Sigmoid colon (tissue), 3 donors: ENCODE measurements around the gene RFX3.

Experiments
- CTCF ChIP-seq, 4 experiments: fragments of 450-650 bp in 3 of 4; fragments of 200-600 bp in 1 of 4; IDR thresholded peaks; one replicate each; pipeline ENCODE4 v1.5.1; 2016 to 2019; ENCODE audit warnings: antibody characterized with exemption in 4 of 4, mild to moderate bottlenecking in 3 of 4, moderate library complexity in 2 of 4
- POLR2A ChIP-seq, 2 donors: fragments of 450-650 bp; IDR thresholded peaks; one replicate each; pipeline ENCODE4 v1.6.1; 2016; ENCODE audit warnings: antibody characterized with exemption in 2 of 2, mild to moderate bottlenecking in 2 of 2, moderate library complexity in 2 of 2

GRCh38 chr9:3520564-3520963 lies 5.2 kb downstream of the RFX3 start:
- no peak for TF ChIP-seq CTCF (IDR thresholded peaks at IDR 0.05)
- TF ChIP-seq POLR2A (IDR thresholded peaks at IDR 0.05) = no peak
